ENCODE data around the gene PNMA6E. TPM values are rescaled to one million over a fixed set of nuclear protein-coding genes. Genes with fewer than 3 reads are reported as not detected.
"Not testable (repeated sequence)": the region's sequence is repeated elsewhere in the genome, so short reads cannot be mapped to it uniquely, and the experiment has no call there.

Gene PNMA6E
- total RNA-seq, 1 donor from 2014 or later = not detected

GRCh38 chrX:153398275-153398960 is 2.7 kb downstream of the PNMA6E start:
- no peak overlapping the region for H3K4me3 ChIP-seq (ENCODE audit: low read depth, low read length)
- no peak for DNase-seq (ENCODE audit: low read depth)
- TF ChIP-seq CTCF (conservative IDR thresholded peaks at IDR 0.05; ENCODE audit: low read depth, low read length) = no peak

- H3K4me3 ChIP-seq (ENCODE audit: low read depth, low read length) = no peak overlapping the region
- TF ChIP-seq CTCF (conservative IDR thresholded peaks at IDR 0.05; ENCODE audit: low read depth, low read length) = no peak
- no peak for DNase-seq (ENCODE audit: low read depth)
Measured at GRCh38 chrX:153397256-153397960, 3.7 kb downstream of the PNMA6E start.

GRCh38 chrX:153396320-153397195 is 4.6 kb downstream of the PNMA6E start:
- DNase-seq (ENCODE audit: low read depth) = no peak
- no peak for TF ChIP-seq CTCF (conservative IDR thresholded peaks at IDR 0.05; ENCODE audit: low read depth, low read length)
- H3K4me3 ChIP-seq (ENCODE audit: low read depth, low read length) = no peak overlapping the region

DNA sequence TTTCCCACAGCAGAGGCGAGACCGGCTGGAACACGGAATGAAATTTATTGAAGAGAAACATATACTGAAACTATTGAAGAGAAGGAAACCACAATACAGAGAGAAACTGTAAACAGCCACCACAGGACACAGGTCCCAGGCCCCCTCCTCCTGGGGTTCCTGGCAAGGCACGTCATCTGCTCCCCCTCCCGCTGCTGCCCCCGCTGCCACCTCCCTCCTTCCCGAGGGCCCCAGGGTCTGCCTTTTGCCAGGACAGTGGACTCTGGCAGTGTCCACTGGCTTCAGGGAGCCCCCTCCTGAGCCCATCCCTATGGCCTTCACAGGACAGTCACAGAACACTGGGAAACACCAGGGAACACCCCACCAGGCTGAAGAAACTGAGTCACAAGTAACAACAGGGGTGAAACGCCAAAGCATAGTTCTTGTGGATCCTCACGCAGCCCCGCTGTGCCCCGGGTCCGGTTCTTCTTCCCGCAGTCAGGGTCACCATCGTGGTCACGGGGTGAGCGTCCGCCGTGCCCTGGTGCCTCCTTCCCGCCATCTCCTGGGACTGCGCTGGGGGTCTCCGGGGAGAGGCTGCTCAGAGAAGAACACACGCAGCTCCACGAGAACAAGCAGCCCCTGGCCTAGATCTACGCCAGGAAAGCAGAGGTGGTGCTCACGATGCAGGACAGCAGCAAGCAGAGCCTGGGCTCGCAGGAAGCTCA is 5.4 kb downstream of the PNMA6E start:
- no peak for TF ChIP-seq CTCF (conservative IDR thresholded peaks at IDR 0.05; ENCODE audit: low read depth, low read length)
- H3K4me3 ChIP-seq (ENCODE audit: low read depth, low read length) = no peak overlapping the region
- DNase-seq (ENCODE audit: low read depth) = no peak

DNA sequence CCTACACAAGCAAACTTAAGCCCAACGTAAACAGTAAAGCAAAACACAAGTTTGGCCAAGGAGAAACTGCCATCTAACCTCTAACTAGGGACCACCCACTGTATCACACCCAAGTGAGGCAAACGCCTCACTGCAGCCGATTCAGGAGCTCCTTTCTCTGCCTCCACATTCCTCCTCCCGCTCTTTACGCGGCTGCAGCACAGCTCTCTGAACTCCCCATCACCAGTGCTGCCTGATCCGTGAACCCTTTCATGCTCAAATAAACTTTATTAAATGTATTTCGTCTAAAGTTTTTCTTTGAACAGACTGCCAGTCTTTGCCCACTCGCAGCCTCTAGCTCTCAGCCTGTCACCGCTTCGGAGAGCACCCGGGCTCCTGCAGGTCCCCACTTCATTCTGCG is 6.5 kb downstream of the PNMA6E start:
- no peak for TF ChIP-seq CTCF (conservative IDR thresholded peaks at IDR 0.05; ENCODE audit: low read depth, low read length)
- no peak overlapping the region for H3K4me3 ChIP-seq (ENCODE audit: low read depth, low read length)
- DNase-seq (ENCODE audit: low read depth) = no peak

GRCh38 chrX:153392642-153393321 is 8.4 kb downstream of the PNMA6E start:
- no peak for TF ChIP-seq CTCF (conservative IDR thresholded peaks at IDR 0.05; ENCODE audit: low read depth, low read length)
- no peak for DNase-seq (ENCODE audit: low read depth)
- H3K4me3 ChIP-seq (ENCODE audit: low read depth, low read length) = no peak overlapping the region

DNA sequence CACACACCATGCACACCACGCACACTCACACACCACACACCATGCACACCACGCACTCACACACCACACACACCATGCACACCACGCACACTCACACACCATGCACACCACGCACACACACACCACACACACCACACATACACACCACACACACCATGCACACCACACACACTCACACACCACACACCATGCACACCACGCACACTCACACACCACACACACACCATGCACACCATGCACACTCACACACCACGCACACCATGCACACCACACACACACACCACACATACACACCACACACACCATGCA is 11.7 kb downstream of the PNMA6E start:
- not testable (repeated sequence) for H3K4me3 ChIP-seq (ENCODE audit: low read depth, low read length)

More for the DNA sequence above, 11.7 kb downstream of the PNMA6E start:
- DNase-seq (ENCODE audit: low read depth) = not testable (repeated sequence)

Measured in epithelial cell of proximal tubule (primary cell).